Stimulated activated CD4-positive, alpha-beta T cell treated with anti-CD3 and anti-CD28 coated beads, Interleukin-15, amount 100 ng/mL, for 1 hour (primary cell): Measurements from ENCODE around the gene SUFU.
"Not testable (repeated sequence)": the region's sequence is repeated elsewhere in the genome, so short reads cannot be mapped to it uniquely, and the experiment has no call there.

ENCODE experiments used
- DNase-seq, 2 donors: peaks; one replicate each; pipeline ENCODE4 v3.0.0-alpha.2; 2020; ENCODE audit warnings: low read depth in 1 of 2, low spot score in 1 of 2

SUFU gene

GRCh38 chr10:102503264-102504178, at the start of gene SUFU:
TSS of gene SUFU (plus strand) at chr10:102503972. CDS start at chr10:102504153, 181 bp downstream.
- DNase-seq = peak; percentile 96

- not testable (repeated sequence) for DNase-seq
Measured at GRCh38 chr10:102454662-102455487, 48.9 kb upstream of the SUFU start.

DNA sequence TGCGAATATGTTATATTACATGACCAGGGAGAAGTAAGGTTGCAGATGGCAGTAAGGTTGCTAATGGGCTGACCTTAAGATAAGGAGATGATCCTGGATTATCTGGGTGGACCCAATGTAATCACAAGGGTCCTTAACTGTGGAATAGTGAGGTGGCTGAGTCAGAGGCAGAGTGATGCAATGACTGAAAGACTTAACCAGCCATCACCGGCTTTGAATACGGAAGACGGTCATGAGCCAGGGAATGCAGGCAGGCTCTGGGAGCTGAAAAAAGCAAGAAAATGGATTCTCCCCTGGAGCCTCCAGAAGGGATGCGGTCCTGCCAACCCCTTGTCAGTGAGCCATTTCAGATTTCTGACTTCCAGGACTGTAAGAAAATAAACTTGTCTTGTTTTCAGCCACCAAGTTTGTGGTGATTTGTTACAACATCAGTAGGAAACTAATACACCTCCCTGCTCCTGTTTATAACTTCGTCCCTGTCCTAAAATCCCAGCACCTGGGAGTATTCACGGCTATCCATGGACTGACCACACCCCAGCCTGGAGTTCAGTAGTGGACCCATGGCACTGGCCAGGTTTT, 47.8 kb upstream of the SUFU start:
- no peak for DNase-seq

DNA sequence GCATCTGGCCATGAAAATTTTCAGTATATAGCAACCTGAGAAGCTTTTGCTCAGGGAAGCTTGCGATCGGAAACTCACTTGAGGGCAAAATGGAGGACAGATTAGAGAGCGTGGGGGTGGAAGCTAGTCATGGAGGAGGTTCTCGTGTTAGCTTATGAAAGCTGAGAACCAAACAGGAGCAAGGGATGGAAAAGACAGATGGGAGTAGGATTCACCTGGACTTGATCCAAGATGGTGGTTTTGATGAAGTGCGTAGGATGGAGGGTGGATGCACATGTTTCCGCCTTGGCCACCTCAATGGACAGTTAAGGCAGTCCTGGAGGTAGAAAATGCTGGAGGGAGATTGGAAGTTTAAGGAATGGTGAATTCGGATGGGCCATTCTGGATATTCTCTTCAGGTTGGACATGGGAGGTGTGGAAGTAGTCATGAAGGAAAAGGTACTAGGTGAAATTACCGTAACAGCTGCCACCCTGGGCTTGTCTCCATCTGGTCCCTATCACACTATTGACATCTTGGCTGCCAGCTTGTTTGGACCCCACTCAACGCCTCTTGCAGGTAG, 46.1 kb upstream of the SUFU start:
- DNase-seq = no peak

- DNase-seq = no peak
Measured at GRCh38 chr10:102458656-102459055, 45.1 kb upstream of the SUFU start.

- no peak for DNase-seq
Measured at GRCh38 chr10:102460836-102461186, 43.0 kb upstream of the SUFU start.

GRCh38 chr10:102461187-102462054, 42.4 kb upstream of the SUFU start:
- DNase-seq = peak; percentile 87 to 91

DNA sequence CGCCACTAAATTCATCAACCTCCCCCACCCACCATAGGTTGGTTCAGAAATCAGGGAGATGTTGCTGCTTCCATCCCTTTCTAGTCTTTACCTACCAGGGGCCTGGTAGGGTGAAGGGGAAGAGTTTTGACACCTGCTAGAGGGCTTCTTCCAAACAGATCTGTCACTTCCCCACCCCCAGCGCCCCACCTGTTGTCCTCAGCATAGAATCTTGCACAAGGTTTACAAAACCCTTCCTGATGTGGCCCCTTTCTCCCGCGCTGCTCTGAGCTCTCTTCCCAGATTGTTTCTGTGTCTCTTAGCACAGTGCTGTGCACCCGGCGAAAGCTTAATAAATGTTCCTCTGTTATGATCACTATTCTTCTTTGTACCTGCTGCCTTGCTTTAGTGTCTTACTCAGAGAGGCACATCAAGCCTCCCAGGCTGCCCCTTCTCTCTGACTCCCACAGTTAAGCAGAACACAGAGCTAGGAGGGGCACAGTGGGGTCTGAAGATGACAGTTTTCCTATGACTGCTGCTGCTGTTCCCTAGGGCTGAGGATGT, 41.2 kb upstream of the SUFU start:
- DNase-seq = no peak

DNA sequence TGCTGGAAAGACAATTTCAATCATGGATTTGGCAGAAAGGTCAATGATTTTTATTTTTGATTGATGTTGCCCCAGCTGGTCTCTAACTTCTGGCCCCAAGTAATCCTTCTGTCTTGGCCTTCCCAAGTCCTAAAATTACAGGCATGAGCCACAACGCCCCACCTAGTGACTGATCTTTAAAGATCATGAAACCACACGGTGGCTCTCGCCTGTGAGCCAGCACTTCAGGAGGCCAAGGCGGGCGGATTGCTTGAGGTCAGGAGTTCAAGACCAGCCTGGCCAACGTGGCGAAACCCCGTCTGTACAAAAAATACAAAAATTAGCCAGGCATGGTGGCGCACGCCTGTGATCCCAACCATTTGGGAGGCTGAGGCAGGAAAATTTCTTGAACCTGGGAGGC, 39.8 kb upstream of the SUFU start:
- DNase-seq = no peak

DNA sequence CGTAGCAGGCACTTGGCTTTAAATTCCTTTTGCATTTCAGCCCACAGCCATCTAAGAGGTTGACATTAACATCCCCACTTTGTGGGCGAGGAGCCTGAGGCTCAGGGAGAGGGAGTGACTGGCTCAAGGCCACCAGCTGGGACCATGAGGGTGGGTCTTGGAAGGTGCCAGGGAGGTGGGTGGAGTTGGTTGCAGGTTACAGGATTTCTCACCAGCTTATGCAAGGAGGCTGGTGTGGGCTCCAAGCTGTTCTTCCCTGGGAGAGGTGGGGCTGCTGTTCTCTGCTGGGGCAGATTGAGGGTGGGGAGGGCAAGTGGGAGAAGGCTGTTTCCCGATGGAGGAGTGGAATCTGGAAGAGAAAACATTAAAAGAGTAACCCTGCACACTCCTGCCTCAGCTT, 38.3 kb upstream of the SUFU start:
- DNase-seq = no peak

- no peak for DNase-seq
Measured at GRCh38 chr10:102467318-102467717, 36.5 kb upstream of the SUFU start.

DNA sequence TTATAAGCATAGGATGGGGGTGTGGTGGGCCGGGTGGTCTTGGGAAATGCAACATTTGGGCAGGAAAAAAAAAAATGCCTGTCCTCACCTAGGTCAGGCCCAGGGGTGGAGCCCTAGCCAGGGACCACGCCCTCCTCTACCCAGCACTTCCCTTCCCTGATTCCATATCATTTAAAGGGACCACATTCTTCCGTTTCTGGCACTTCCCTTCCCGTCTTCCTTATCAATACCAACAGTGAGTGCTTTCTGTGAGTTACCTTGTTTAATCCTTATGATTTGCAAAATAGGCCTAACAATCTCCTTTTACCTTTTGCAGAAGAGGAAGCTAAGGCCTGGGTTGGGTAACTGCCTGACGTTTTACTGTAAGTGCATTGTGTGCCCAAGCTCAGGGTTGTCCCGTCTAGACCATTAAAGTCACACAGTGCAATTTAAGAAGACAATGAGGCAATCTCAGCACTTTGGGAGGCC, 35.8 kb upstream of the SUFU start:
- no peak for DNase-seq

- DNase-seq = no peak
Measured at GRCh38 chr10:102468683-102469082, 35.1 kb upstream of the SUFU start.

GRCh38 chr10:102470579-102471546, 32.9 kb upstream of the SUFU start:
- DNase-seq = no peak

DNA sequence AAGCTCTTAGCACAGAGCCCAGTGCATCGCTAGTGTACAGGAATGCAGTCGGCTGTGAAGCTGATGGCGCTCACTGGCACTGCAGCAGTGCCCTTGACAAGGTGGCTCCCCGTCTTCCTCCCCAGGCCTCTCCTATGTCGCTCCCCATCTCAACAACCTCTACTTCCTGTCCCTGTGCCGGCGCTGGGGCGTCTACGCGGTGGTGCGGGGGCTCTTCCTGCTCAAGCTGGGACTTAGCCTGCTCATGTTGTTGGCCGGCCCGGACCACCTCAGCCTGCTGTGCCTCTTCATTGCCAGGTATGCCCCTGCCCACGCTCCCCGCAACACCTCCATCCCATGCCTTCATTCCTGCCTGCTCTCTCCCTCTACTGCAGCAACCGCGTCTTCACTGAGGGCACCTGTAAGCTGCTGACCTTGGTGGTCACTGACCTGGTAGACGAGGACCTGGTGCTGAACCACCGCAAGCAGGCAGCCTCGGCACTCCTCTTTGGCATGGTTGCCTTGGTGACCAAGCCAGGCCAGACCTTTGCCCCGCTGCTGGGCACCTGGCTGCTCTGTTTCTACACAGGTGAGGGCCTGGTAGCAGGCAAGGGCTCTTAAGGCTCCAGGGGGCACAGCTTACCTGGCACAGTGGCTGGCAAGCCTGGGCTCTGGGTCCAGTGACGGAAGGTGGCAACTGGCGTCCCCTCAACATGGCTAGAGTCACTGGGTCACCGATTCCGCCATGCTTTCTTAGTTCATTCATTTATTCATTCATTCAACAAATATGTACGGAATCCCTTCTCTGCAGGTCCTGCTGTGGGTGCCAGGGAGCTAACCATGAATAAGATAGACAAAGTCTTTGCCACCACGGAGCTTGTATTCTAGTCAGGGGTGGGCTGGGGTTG, 30.1 kb upstream of the SUFU start:
- no peak for DNase-seq

GRCh38 chr10:102475451-102476040, 28.2 kb upstream of the SUFU start:
- DNase-seq = no peak

DNA sequence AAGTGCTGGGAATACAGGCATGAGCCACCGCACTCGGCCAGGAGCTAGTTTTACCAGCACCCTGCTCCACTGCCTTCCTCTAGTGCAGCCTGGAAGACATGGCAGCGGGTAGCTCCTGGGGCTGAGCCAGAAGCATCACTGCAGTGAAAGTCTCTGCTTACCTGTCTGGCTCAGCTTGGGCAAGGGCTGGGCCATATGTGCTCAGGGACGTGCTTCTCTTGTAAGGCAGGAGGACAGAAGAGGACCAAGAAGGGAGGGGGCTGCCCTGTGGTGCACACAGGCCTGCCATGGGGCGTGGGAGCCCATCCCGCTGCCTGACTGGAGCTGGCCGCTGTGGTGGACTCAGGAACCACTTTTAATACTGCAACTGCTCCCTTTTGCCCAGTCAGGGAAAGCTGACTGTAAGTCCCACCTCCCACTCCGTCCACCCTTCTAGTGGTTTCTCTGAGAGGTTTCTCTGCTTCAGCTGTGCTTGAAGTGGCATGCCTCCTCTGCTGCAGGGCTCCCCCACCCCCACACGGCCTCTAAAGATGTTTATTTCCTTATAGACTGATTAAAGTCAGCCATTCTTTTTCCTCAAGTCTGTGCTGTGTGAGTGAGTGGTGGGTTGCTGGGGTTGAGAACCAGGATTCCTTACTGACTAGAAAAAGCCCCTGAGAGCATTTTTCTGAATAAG, 27.2 kb upstream of the SUFU start:
- DNase-seq = no peak
